H7 (cell line): ENCODE results near the gene SLC9A9. TPM values are rescaled to one million over a fixed set of nuclear protein-coding genes. Genes with fewer than 3 reads are reported as not detected.
"Not testable (repeated sequence)": the region's sequence is repeated elsewhere in the genome, so short reads cannot be mapped to it uniquely, and the experiment has no call there.

Source experiments
- DNase-seq: peaks from one replicate; pipeline ENCODE4 v3.0.0; 2012
- H3K27me3 ChIP-seq: 2 replicates; pipeline ENCODE4 v1.6.0; 2011; ENCODE audit warnings: mild to moderate bottlenecking, low read length; ENCODE audit not compliant: control insufficient read depth, insufficient read depth
- H3K36me3 ChIP-seq: replicated peaks from 2 replicates; pipeline ENCODE4 v1.5.1; 2011; ENCODE audit warnings: low read length; ENCODE audit not compliant: control insufficient read depth, insufficient read depth
- H3K4me3 ChIP-seq: 2 replicates; pipeline ENCODE4 v1.5.1; 2011; ENCODE audit warnings: low read depth, mild to moderate bottlenecking, control low read depth, low read length, moderate library complexity; ENCODE audit not compliant: insufficient read depth
- total RNA-seq: library from RNA; depleted of rRNA; stranded (reverse); fragments of >200 nt; shearing (Covaris generic); gene quantifications from 2 replicates; pipeline ENCODE4 v1.2.3, GENCODE V29; 2014

Gene SLC9A9
- total RNA-seq, 1 experiment from 2014 or later = 4.1 TPM

- DNase-seq = no peak
Observed at GRCh38 chr3:143287403-143287802, 560.9 kb downstream of the SLC9A9 start.

GRCh38 chr3:143286392-143287010 lies 561.8 kb downstream of the SLC9A9 start:
- H3K36me3 ChIP-seq = no peaks in the 10 kb centered on the region
- DNase-seq = no peak
- no peaks in the 10 kb centered on the region for H3K27me3 ChIP-seq
- H3K4me3 ChIP-seq = no peak overlapping the region

More at GRCh38 chr3:143287403-143287802, 560.9 kb downstream of the SLC9A9 start:
- no peaks in the 10 kb centered on the region for H3K36me3 ChIP-seq
- no peaks in the 10 kb centered on the region for H3K27me3 ChIP-seq
- no peak overlapping the region for H3K4me3 ChIP-seq

GRCh38 chr3:143283432-143284128 lies 564.7 kb downstream of the SLC9A9 start:
- H3K27me3 ChIP-seq = no peaks in the 10 kb centered on the region
- no peaks in the 10 kb centered on the region for H3K36me3 ChIP-seq
- DNase-seq = no peak
- no peak overlapping the region for H3K4me3 ChIP-seq

- DNase-seq = no peak
- no peaks in the 10 kb centered on the region for H3K36me3 ChIP-seq
- no peaks in the 10 kb centered on the region for H3K27me3 ChIP-seq
- no peak overlapping the region for H3K4me3 ChIP-seq
Observed at GRCh38 chr3:143280984-143281383, 567.3 kb downstream of the SLC9A9 start.

- DNase-seq, H3K36me3 ChIP-seq, H3K27me3 ChIP-seq: not testable (repeated sequence)
Observed at GRCh38 chr3:143279567-143279966, 568.7 kb downstream of the SLC9A9 start.

GRCh38 chr3:143278721-143279120 lies 569.5 kb downstream of the SLC9A9 start:
- Histone ChIP-seq H3K4me3 (no peak overlapping the region), H3K27me3 (no peaks in the 10 kb centered on the region), H3K36me3 (no peaks in the 10 kb centered on the region)
- DNase-seq = no peak

More at GRCh38 chr3:143279567-143279966, 568.7 kb downstream of the SLC9A9 start:
- H3K4me3 ChIP-seq = not testable (repeated sequence)

- Histone ChIP-seq H3K27me3 (no peaks in the 10 kb centered on the region), H3K36me3 (no peaks in the 10 kb centered on the region), H3K4me3 (no peak overlapping the region)
- no peak for DNase-seq
Observed at GRCh38 chr3:143277531-143277930, 570.7 kb downstream of the SLC9A9 start.

GRCh38 chr3:143276592-143276991 lies 571.7 kb downstream of the SLC9A9 start:
- H3K36me3 ChIP-seq = no peaks in the 10 kb centered on the region
- no peak for DNase-seq
- H3K27me3 ChIP-seq = no peaks in the 10 kb centered on the region
- no peak overlapping the region for H3K4me3 ChIP-seq

- Histone ChIP-seq H3K27me3 (no peaks in the 10 kb centered on the region), H3K4me3 (no peak overlapping the region), H3K36me3 (no peaks in the 10 kb centered on the region)
- DNase-seq = no peak
Observed at GRCh38 chr3:143273975-143274690, 574.1 kb downstream of the SLC9A9 start.

GRCh38 chr3:143271136-143271535 lies 577.1 kb downstream of the SLC9A9 start:
- Histone ChIP-seq H3K4me3 (no peak overlapping the region), H3K27me3 (no peaks in the 10 kb centered on the region), H3K36me3 (no peaks in the 10 kb centered on the region)
- no peak for DNase-seq

GRCh38 chr3:143269741-143270140 lies 578.5 kb downstream of the SLC9A9 start:
- no peak overlapping the region for H3K4me3 ChIP-seq

GRCh38 chr3:143267989-143268388 lies 580.3 kb downstream of the SLC9A9 start:
- no peaks in the 10 kb centered on the region for H3K36me3 ChIP-seq
- H3K4me3 ChIP-seq = no peak overlapping the region
- no peaks in the 10 kb centered on the region for H3K27me3 ChIP-seq
- no peak for DNase-seq

More at GRCh38 chr3:143269741-143270140, 578.5 kb downstream of the SLC9A9 start:
- Histone ChIP-seq H3K36me3 (no peaks in the 10 kb centered on the region), H3K27me3 (no peaks in the 10 kb centered on the region)
- DNase-seq = no peak

- Histone ChIP-seq H3K27me3 (no peaks in the 10 kb centered on the region), H3K36me3 (no peaks in the 10 kb centered on the region), H3K4me3 (no peak overlapping the region)
- DNase-seq = no peak
Observed at GRCh38 chr3:143266927-143267326, 581.3 kb downstream of the SLC9A9 start.

- no peak for DNase-seq
- Histone ChIP-seq H3K4me3 (no peak overlapping the region), H3K27me3 (no peaks in the 10 kb centered on the region), H3K36me3 (no peaks in the 10 kb centered on the region)
Observed at GRCh38 chr3:143266511-143266910, 581.8 kb downstream of the SLC9A9 start.
